Measurements from ENCODE around the gene UBE3C. TPM values are rescaled to one million over a fixed set of nuclear protein-coding genes. Genes with fewer than 3 reads are reported as not detected.
"Not testable (repeated sequence)": the region's sequence is repeated elsewhere in the genome, so short reads cannot be mapped to it uniquely, and the experiment has no call there.

The UBE3C gene
- total and polyA plus RNA-seq, 10 donors: 9.7 to 81.6 (median 59.1) TPM

GRCh38 chr7:157276091-157276561 is 137.4 kb downstream of the UBE3C start:
- Histone ChIP-seq H3K27ac (no peak overlapping the region), H3K4me1 (peaks cover 7 to 77% (median 39%) of the 10 kb centered on the region in 6 donors), H3K36me3 (peaks cover 0 to 10% (median 2%) of the 10 kb centered on the region in 6 donors), H3K4me3 (no peak overlapping the region), H3K9me3 (no peaks in the 10 kb centered on the region), H3K27me3 (replicated peaks in 1 of 7) (peaks cover 0 to 42% (median 17%) of the 10 kb centered on the region in 7 donors)
- intact Hi-C loops (cut with DNase I; ENCODE audit: low total_unique reads): loop anchor here (10.0 kb wide), 1 partner anchor 301 kb away; no protein-coding TSS in a partner anchor
- WGBS, 5 donors: 70 to 89% (median 81%) methylated on average over 5 to 14 of the region's 14 CpGs
- DNase-seq: peak; percentile 73
- no peak for TF ChIP-seq POLR2A (IDR thresholded peaks at IDR 0.05)
- no peak for TF ChIP-seq CTCF (IDR thresholded peaks at IDR 0.05 in 8 of 11, conservative IDR thresholded peaks at IDR 0.05 in 3 of 11)
- no peak for TF ChIP-seq POLR2AphosphoS5 (IDR thresholded peaks at IDR 0.05)

- no peak overlapping the region for H3K4me3 ChIP-seq
- WGBS, 5 donors: 42 to 55% (median 46%) methylated on average over 20 to 21 of the region's 21 CpGs
- intact Hi-C loops (cut with DNase I; ENCODE audit: low total_unique reads): loop anchor here (10.0 kb wide), 1 partner anchor 302 kb away; no protein-coding TSS in a partner anchor
- TF ChIP-seq POLR2AphosphoS5 (IDR thresholded peaks at IDR 0.05): peak in 1 of 3 donors; percentile 30
- TF ChIP-seq CTCF (IDR thresholded peaks at IDR 0.05 in 8 of 11, conservative IDR thresholded peaks at IDR 0.05 in 3 of 11): no peak
- TF ChIP-seq POLR2A (IDR thresholded peaks at IDR 0.05): no peak
- peak; percentile 75 for DNase-seq
- peaks cover 0 to 2% (median 0%) of the 10 kb centered on the region in 6 donors for H3K36me3 ChIP-seq
- H3K27ac ChIP-seq: no peak overlapping the region
- peaks cover 0 to 50% (median 17%) of the 10 kb centered on the region in 7 donors for H3K27me3 ChIP-seq (replicated peaks in 1 of 7)
- no peaks in the 10 kb centered on the region for H3K9me3 ChIP-seq
- peaks cover 7 to 77% (median 39%) of the 10 kb centered on the region in 6 donors for H3K4me1 ChIP-seq
Observed at GRCh38 chr7:157276731-157277562, 138.2 kb downstream of the UBE3C start.

GRCh38 chr7:157277568-157277967 is 138.8 kb downstream of the UBE3C start:
- Histone ChIP-seq H3K27me3 (replicated peaks in 1 of 7) (peaks cover 0 to 56% (median 17%) of the 10 kb centered on the region in 7 donors), H3K4me1 (peaks cover 7 to 76% (median 39%) of the 10 kb centered on the region in 6 donors)
- intact Hi-C loops (cut with DNase I; ENCODE audit: low total_unique reads): loop anchor here (10.0 kb wide), 1 partner anchor 303 kb away; no protein-coding TSS in a partner anchor
- not testable (repeated sequence) for H3K36me3 ChIP-seq, H3K4me3 ChIP-seq, H3K9me3 ChIP-seq, H3K27ac ChIP-seq
- 85 to 93% (median 93%) methylated on average over 12 of the region's 12 CpGs for WGBS, 5 donors
- peak; percentile 54 for DNase-seq

- Histone ChIP-seq H3K9me3 (no peaks in the 10 kb centered on the region), H3K4me3 (no peak overlapping the region), H3K4me1 (peaks cover 7 to 69% (median 37%) of the 10 kb centered on the region in 6 donors), H3K36me3 (no peaks in the 10 kb centered on the region), H3K27me3 (replicated peaks in 1 of 7) (peaks cover 0 to 57% (median 17%) of the 10 kb centered on the region in 7 donors), H3K27ac (no peak overlapping the region)
- TF ChIP-seq POLR2A (IDR thresholded peaks at IDR 0.05) (no peak), POLR2AphosphoS5 (IDR thresholded peaks at IDR 0.05) (no peak), CTCF (IDR thresholded peaks at IDR 0.05 in 8 of 11, conservative IDR thresholded peaks at IDR 0.05 in 3 of 11) (no peak)
- intact Hi-C loops (cut with DNase I; ENCODE audit: low total_unique reads): loop anchor here (10.0 kb wide), 1 partner anchor 303 kb away; no protein-coding TSS in a partner anchor
- WGBS, 5 donors: 87 to 91% (median 89%) methylated on average over 8 to 11 of the region's 11 CpGs
- DNase-seq: peak; percentile 78
Observed at GRCh38 chr7:157278167-157278790, 139.6 kb downstream of the UBE3C start.

All from spleen (tissue), 11 donors.